Peyer's patch (tissue), 4 donors: Measurements from ENCODE around the gene SF3B2. TPM values are rescaled to one million over a fixed set of nuclear protein-coding genes. Genes with fewer than 3 reads are reported as not detected.

Source experiments
- DNase-seq, 3 donors: peaks; one replicate each; pipeline ENCODE4 v3.0.0-alpha.2; 2017 to 2019
- H3K27ac ChIP-seq, 4 donors: fragments of 200-600 bp; sonication (generic); one replicate each; pipeline ENCODE4 v1.5.1; 2016 to 2019
- H3K27me3 ChIP-seq, 2 donors: fragments of 200-600 bp; sonication (generic); one replicate each; pipeline ENCODE4 v1.5.1; 2019
- H3K36me3 ChIP-seq, 3 donors: fragments of 200-600 bp; sonication (generic); one replicate each; pipeline ENCODE4 v1.5.1; 2016 to 2019
- H3K4me1 ChIP-seq, 4 donors: fragments of 200-600 bp; sonication (generic); one replicate each; pipeline ENCODE4 v1.5.1; 2016 to 2019
- H3K4me3 ChIP-seq, 4 donors: fragments of 200-600 bp; sonication (generic); 1 replicate in 3 of 4; 2 replicates in 1 of 4; pipeline ENCODE4 v1.5.1; 2016 to 2019; ENCODE audit warnings: mild to moderate bottlenecking in 1 of 4
- H3K9me3 ChIP-seq, 4 donors: fragments of 200-600 bp; sonication (generic); one replicate each; pipeline ENCODE4 v1.5.1; 2016 to 2019; ENCODE audit warnings: mild to moderate bottlenecking in 1 of 4
- CTCF ChIP-seq, 6 experiments: fragments of 450-650 bp in 4 of 6; fragments of 200-600 bp in 2 of 6; sonication (generic) in 1 of 6; IDR thresholded peaks; one replicate each; pipeline ENCODE4 v1.5.1; 2017 to 2019; ENCODE audit warnings: antibody characterized with exemption in 6 of 6, mild to moderate bottlenecking in 3 of 6, moderate library complexity in 1 of 6
- POLR2A ChIP-seq, 2 donors: fragments of 450-650 bp; IDR thresholded peaks; one replicate each; pipeline ENCODE4 v1.5.1; 2017; ENCODE audit warnings: antibody characterized with exemption in 2 of 2, mild to moderate bottlenecking in 2 of 2, moderate library complexity in 2 of 2
- total RNA-seq, 4 donors: library from RNA; depleted of rRNA; stranded (reverse); fragments of >200 nt; gene quantifications; one replicate each; pipeline ENCODE4 v1.1.0, GENCODE V29; 2016

Gene SF3B2
- total RNA-seq, 4 donors from 2014 or later = 127 to 340 (median 171) TPM

GRCh38 chr11:66035653-66036333, 16.4 kb upstream of the SF3B2 start:
- DNase-seq = no peak
- Histone ChIP-seq H3K4me3 (no peak overlapping the region), H3K27ac (no peak overlapping the region), H3K9me3 (no peaks in the 10 kb centered on the region), H3K4me1 (no peaks in the 10 kb centered on the region), H3K27me3 (no peaks in the 10 kb centered on the region), H3K36me3 (no peaks in the 10 kb centered on the region)
- TF ChIP-seq CTCF (IDR thresholded peaks at IDR 0.05) = no peak
- TF ChIP-seq POLR2A (IDR thresholded peaks at IDR 0.05) = no peak

GRCh38 chr11:66036334-66036710, 15.8 kb upstream of the SF3B2 start:
- DNase-seq = no peak
- Histone ChIP-seq H3K4me3 (no peak overlapping the region), H3K9me3 (no peaks in the 10 kb centered on the region)

GRCh38 chr11:66037327-66037726, 14.8 kb upstream of the SF3B2 start:
- Histone ChIP-seq H3K27me3 (no peaks in the 10 kb centered on the region), H3K4me3 (no peak overlapping the region), H3K9me3 (no peaks in the 10 kb centered on the region), H3K4me1 (no peaks in the 10 kb centered on the region), H3K36me3 (no peaks in the 10 kb centered on the region), H3K27ac (no peak overlapping the region)
- TF ChIP-seq CTCF (IDR thresholded peaks at IDR 0.05) (no peak), POLR2A (IDR thresholded peaks at IDR 0.05) (no peak)
- DNase-seq = no peak

More at GRCh38 chr11:66036334-66036710, 15.8 kb upstream of the SF3B2 start:
- no peaks in the 10 kb centered on the region for H3K36me3 ChIP-seq
- H3K27me3 ChIP-seq = no peaks in the 10 kb centered on the region
- no peaks in the 10 kb centered on the region for H3K4me1 ChIP-seq
- TF ChIP-seq CTCF (IDR thresholded peaks at IDR 0.05) (no peak), POLR2A (IDR thresholded peaks at IDR 0.05) (no peak)
- H3K27ac ChIP-seq = no peak overlapping the region

GRCh38 chr11:66039765-66040164, 12.4 kb upstream of the SF3B2 start:
- H3K27me3 ChIP-seq = no peaks in the 10 kb centered on the region
- no peaks in the 10 kb centered on the region for H3K9me3 ChIP-seq
- no peak overlapping the region for H3K27ac ChIP-seq
- H3K4me1 ChIP-seq = no peaks in the 10 kb centered on the region
- no peak for DNase-seq
- H3K4me3 ChIP-seq = no peak overlapping the region
- no peaks in the 10 kb centered on the region for H3K36me3 ChIP-seq
- no peak for TF ChIP-seq CTCF (IDR thresholded peaks at IDR 0.05)
- TF ChIP-seq POLR2A (IDR thresholded peaks at IDR 0.05) = no peak

GRCh38 chr11:66042227-66042995, 9.8 kb upstream of the SF3B2 start:
- no peak for TF ChIP-seq CTCF (IDR thresholded peaks at IDR 0.05)
- TF ChIP-seq POLR2A (IDR thresholded peaks at IDR 0.05) = no peak
- no peak for DNase-seq
- no peaks in the 10 kb centered on the region for H3K9me3 ChIP-seq
- peaks cover 0 to 4% (median 0%) of the 10 kb centered on the region in 4 donors for H3K4me1 ChIP-seq
- no peaks in the 10 kb centered on the region for H3K36me3 ChIP-seq
- no peak overlapping the region for H3K27ac ChIP-seq
- no peaks in the 10 kb centered on the region for H3K27me3 ChIP-seq
- H3K4me3 ChIP-seq = no peak overlapping the region
